ENCODE results near the gene GSTO1.

GSTO1 gene

GRCh38 chr10:104250371-104250770 lies 4.3 kb upstream of the GSTO1 start:
- DNase-seq (ENCODE audit: low read depth in 2 of 3, low spot score in 1 of 3) = no peak

- no peak for DNase-seq (ENCODE audit: low read depth in 2 of 3, low spot score in 1 of 3)
These were observed 3.2 kb upstream of the GSTO1 start for GRCh38 chr10:104251443-104251842.

GRCh38 chr10:104252368-104252767 lies 2.3 kb upstream of the GSTO1 start:
- no peak for DNase-seq (ENCODE audit: low read depth in 2 of 3, low spot score in 1 of 3)

- DNase-seq (ENCODE audit: low read depth in 2 of 3, low spot score in 1 of 3) = no peak
These were observed 1.6 kb upstream of the GSTO1 start for GRCh38 chr10:104253106-104253505.

DNA sequence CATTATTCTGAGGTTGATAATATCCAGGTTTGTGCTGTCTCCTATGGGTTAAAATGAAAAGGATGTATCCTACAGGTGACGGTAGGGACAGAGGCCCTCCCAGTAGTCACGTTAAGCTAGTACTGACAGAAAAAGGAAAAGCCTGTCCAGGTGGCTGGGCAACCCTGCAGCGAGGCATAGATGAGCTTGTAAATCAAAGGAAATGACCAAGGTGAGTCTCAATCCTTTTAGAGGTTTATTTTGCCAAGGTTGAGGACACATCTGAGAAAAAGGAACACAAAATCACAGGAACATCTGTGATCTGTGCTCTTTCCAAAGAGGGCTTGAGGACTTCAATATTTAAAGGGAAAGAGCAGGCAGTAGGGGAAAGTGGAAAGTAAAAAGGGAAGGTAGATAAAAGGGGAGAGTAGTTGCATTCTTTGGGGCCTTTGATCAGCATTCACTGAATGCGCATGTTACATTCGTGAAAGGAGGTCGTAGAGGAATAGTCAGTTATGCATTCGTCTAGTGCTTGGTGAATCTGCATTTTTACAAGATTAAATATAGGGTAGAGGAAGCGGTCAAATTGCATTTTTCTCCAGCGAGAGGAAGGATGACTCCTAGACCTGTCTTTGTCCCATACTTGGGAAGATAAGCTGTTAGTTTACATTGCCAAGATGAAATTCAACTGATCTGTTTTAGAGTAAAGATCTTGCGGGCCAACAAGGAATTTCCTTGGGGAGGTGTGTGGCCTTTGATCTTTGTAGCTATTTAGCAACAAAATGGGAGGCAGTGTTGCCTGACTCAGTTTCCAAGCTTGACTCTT lies 884 bp upstream of the GSTO1 start:
- DNase-seq (ENCODE audit: low read depth in 2 of 3, low spot score in 1 of 3) = no peak

DNA sequence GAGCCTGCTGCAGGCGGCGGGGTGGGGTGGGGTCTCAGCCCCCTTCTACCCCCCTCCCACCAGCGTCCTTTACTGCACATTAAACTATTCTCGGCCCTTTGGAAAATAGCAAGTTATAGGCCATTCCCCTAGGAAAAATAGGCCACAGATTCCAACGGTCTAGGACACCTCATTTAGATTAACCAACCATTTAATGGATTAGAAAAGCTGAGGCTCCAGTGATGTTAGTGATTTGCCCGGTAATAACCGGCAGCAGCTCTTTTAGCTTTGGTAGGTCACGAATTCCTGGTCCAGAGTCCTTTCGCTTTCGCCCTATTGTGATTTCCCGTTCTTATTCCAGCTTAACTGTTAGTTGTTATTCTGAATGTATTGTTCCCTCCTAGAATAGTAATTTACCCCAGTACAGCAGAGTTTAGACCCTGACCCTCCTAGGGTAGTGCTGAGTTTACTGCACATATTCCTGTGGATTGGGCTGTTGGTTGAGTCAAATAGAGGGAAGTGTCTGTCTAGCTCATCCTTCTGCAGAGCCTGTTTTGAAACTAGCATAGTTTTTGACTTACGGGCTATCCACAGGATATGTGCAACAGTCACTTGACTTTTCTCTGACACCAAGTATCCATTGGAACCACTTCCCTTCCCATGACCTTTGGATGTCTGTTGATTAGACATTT lies 754 bp downstream of the GSTO1 start:
- DNase-seq (ENCODE audit: low read depth in 2 of 3, low spot score in 1 of 3) = no peak

GRCh38 chr10:104256335-104256961 lies 1.8 kb downstream of the GSTO1 start:
- DNase-seq (ENCODE audit: low read depth in 2 of 3, low spot score in 1 of 3) = no peak

GRCh38 chr10:104257235-104257634 lies 2.5 kb downstream of the GSTO1 start:
- DNase-seq (ENCODE audit: low read depth in 2 of 3, low spot score in 1 of 3) = no peak

GRCh38 chr10:104258209-104258608 lies 3.5 kb downstream of the GSTO1 start:
- DNase-seq (ENCODE audit: low read depth in 2 of 3, low spot score in 1 of 3) = no peak

GRCh38 chr10:104259456-104259855 lies 4.8 kb downstream of the GSTO1 start:
- DNase-seq (ENCODE audit: low read depth in 2 of 3, low spot score in 1 of 3) = no peak

- no peak for DNase-seq (ENCODE audit: low read depth in 2 of 3, low spot score in 1 of 3)
These were observed 5.5 kb downstream of the GSTO1 start for GRCh38 chr10:104259999-104260774.

- DNase-seq (ENCODE audit: low read depth in 2 of 3, low spot score in 1 of 3) = no peak
These were observed 6.1 kb downstream of the GSTO1 start for GRCh38 chr10:104260775-104261115.

DNA sequence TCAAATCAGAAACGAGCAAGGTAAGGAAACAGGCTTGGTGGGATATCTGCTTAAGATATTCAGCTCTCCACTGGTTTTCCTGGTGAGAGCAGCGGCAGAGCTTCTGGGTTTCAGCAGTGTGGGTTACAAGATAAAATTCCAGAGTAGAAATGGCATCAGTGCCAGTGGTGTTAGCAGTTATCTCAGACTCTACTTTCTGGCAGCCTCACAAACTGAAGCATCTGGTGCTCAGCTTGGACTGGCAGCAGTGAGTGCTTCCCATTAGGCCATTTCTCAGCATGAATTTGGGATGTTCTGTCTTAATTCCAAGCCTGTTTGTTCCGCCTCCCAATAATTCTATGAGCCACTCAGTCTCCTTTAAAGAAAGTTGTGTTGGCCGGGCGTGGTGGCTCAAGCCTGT lies 7.4 kb downstream of the GSTO1 start:
- DNase-seq (ENCODE audit: low read depth in 2 of 3, low spot score in 1 of 3) = no peak

- DNase-seq (ENCODE audit: low read depth in 2 of 3, low spot score in 1 of 3) = no peak
These were observed 10.1 kb downstream of the GSTO1 start for GRCh38 chr10:104264783-104265182.

GRCh38 chr10:104267721-104268404 lies 13.2 kb downstream of the GSTO1 start:
- peak in 2 of 3 donors; percentile 39 to 47 for DNase-seq (ENCODE audit: low read depth in 2 of 3, low spot score in 1 of 3)

DNA sequence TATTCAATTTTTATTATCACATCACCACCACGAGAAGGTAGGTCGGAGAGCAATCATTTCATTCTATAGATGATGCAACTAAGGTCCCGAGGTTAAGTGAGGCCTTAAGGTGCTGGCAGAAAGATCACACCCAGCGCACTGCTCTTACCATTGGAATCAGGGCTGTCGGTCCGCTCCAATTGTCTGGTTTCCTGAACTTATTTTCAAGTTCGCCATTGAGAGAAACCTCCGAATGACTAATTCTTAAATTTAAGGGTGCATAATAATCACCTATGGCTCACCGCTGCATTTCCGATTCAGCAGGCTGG lies 13.7 kb downstream of the GSTO1 start:
- peak in 1 of 3 donors; percentile 41 for DNase-seq (ENCODE audit: low read depth in 2 of 3, low spot score in 1 of 3)

GRCh38 chr10:104268713-104269645 lies 14.3 kb downstream of the GSTO1 start, which contains the start of gene GSTO2:
Gene GSTO2, plus strand, starts transcription at chr10:104269184. Its CDS starts 5,732 bp downstream, at chr10:104274916.
- peak; percentile 89 to 98 (median 98) for DNase-seq (ENCODE audit: low read depth in 2 of 3, low spot score in 1 of 3)

- DNase-seq (ENCODE audit: low read depth in 2 of 3, low spot score in 1 of 3) = no peak
These were observed 18.6 kb downstream of the GSTO1 start for GRCh38 chr10:104273286-104273685.

DNA sequence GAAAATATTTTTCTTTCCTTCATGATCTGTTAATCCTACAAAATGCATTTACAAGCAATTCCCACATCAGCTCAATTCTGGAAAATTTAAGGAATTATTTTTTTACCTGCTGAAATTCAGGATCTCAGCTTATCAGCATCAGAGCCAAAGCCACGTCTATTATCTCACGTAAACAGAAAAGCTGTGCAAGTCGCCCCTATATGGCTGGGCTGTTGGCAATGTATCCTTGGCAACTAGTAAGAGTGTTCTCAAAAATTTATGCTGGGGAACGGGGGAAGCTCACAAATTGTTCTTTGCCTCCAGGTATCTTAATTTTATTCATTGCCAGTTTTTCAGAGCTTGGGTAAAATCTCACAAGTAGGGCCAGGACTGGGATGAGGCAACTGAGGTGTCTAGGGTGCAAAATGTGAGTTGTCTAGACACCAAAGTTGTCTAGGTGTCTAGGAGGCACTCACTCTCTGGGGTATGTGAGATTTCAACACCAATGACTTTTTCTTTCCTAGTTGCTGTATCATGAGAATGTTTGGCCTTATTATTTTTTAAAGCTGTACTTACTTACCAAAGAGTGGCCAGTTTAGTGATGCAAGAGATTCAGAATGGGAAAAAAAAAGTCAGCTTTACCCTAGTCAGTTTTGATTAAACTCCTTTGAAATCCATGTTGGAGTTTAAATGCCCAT lies 19.3 kb downstream of the GSTO1 start:
- no peak for DNase-seq (ENCODE audit: low read depth in 2 of 3, low spot score in 1 of 3)
